Measurements from ENCODE around the gene B4GALNT3.

- TF ChIP-seq, protein P1, sequence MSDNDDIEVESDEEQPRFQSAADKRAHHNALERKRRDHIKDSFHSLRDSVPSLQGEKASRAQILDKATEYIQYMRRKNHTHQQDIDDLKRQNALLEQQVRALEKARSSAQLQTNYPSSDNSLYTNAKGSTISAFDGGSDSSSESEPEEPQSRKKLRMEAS (IDR thresholded peaks at IDR 0.05; ENCODE audit: low read depth, low read length) = no peak
- no peak for TF ChIP-seq POLR2A (IDR thresholded peaks at IDR 0.05; ENCODE audit: extremely low read depth, insufficient read length)
- TF ChIP-seq, protein P2, sequence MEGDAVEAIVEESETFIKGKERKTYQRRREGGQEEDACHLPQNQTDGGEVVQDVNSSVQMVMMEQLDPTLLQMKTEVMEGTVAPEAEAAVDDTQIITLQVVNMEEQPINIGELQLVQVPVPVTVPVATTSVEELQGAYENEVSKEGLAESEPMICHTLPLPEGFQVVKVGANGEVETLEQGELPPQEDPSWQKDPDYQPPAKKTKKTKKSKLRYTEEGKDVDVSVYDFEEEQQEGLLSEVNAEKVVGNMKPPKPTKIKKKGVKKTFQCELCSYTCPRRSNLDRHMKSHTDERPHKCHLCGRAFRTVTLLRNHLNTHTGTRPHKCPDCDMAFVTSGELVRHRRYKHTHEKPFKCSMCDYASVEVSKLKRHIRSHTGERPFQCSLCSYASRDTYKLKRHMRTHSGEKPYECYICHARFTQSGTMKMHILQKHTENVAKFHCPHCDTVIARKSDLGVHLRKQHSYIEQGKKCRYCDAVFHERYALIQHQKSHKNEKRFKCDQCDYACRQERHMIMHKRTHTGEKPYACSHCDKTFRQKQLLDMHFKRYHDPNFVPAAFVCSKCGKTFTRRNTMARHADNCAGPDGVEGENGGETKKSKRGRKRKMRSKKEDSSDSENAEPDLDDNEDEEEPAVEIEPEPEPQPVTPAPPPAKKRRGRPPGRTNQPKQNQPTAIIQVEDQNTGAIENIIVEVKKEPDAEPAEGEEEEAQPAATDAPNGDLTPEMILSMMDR (IDR thresholded peaks at IDR 0.05; ENCODE audit: low read depth, low read length) = no peak
- TF ChIP-seq MYC (IDR thresholded peaks at IDR 0.05; ENCODE audit: low read depth, low read length) = no peak
Observed at GRCh38 chr12:573232-573631, 113.5 kb downstream of the B4GALNT3 start.

Data from NB4 (cell line).